GM12892 (cell line): ENCODE measurements around the gene UBE2L5.

Source experiments
- POLR2A ChIP-seq: IDR thresholded peaks from 2 replicates; pipeline ENCODE4 v1.6.1; 2011; ENCODE audit warnings: low read depth, low read length, control low read depth
- POLR2AphosphoS5 ChIP-seq: IDR thresholded peaks from 2 replicates; pipeline ENCODE4 v1.6.1; 2011; ENCODE audit warnings: low read depth, low read length, control low read depth
- TAF1 ChIP-seq: IDR thresholded peaks from 2 replicates; pipeline ENCODE4 v1.6.1; 2011; ENCODE audit warnings: low read depth, mild to moderate bottlenecking, control low read depth, low read length, borderline replicate concordance

DNA sequence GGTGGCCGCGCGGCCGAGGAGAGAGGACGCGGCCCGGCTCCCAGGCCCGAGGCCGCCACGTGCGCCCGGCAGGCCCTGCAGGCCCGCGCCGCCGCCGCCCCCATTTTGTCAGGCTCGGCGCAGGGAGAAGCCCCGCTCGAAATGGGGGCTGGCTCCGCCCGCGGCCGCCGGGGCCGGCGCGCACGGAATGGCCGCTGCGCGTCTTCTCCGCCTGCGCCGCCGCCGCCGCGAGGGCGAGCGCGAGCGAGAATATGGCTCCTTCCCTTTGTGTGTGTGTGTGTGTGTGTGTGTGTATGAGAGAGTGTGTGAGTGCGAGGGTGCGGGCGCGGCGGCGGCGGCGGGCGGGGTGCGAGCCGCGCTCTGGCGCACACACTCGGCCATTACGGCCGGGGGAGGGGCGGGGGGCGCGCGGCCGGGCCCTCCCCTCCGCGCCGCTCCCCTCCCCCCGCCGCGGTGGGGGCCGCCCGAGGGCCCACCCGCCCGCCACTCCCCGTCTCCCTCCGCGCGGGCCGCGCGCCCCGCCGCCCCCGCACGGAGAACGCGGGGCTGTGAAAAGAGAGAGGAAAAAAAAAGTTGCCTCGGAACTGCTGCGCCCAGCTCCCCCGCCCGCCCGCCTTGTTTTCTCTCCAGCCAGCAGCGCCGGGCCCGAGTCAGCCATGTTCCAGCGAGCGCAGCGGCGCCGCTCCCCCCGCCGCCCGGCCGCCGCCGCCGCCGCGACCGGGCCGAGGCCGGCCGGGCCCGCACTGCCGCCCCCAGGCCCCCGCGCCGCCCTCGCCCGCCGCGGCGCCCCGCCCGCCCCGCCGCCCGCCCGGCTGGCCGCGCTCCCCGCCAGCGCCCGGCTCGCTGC is 42.4 kb downstream of the UBE2L5 start:
- TF ChIP-seq POLR2A (peak; percentile 54; the same call in 1 of the 2 replicates), POLR2AphosphoS5 (no peak; the same call in 1 of the 2 replicates), TAF1 (no peak)
